Trophoblast cell (in vitro differentiated cells and primary cell): ENCODE data around the gene DLK2.

Source experiments
- DNase-seq, 2 donors: peaks; one replicate each; pipeline ENCODE4 v3.0.0-alpha.2; 2016
- H2AFZ ChIP-seq: 2 replicates; pipeline ENCODE4 v1.6.1; 2013; ENCODE audit warnings: low read length, moderate library complexity, mild to moderate bottlenecking; ENCODE audit not compliant: insufficient read depth, poor library complexity
- H2AK5ac ChIP-seq: 2 replicates; pipeline ENCODE4 v1.6.1; 2013; ENCODE audit warnings: mild to moderate bottlenecking, low read length
- H2BK120ac ChIP-seq: 2 replicates; pipeline ENCODE4 v1.6.1; 2013; ENCODE audit warnings: low read length, mild to moderate bottlenecking, moderate library complexity; ENCODE audit not compliant: insufficient read depth, poor library complexity
- H2BK12ac ChIP-seq: 2 replicates; pipeline ENCODE4 v1.6.1; 2013; ENCODE audit warnings: mild to moderate bottlenecking, low read length, moderate library complexity
- H2BK5ac ChIP-seq: 2 replicates; pipeline ENCODE4 v1.6.1; 2013; ENCODE audit warnings: low read length, low read depth, moderate library complexity, mild to moderate bottlenecking; ENCODE audit not compliant: poor library complexity
- H3K14ac ChIP-seq: 2 replicates; pipeline ENCODE4 v1.6.1; 2013; ENCODE audit warnings: mild to moderate bottlenecking, low read length
- H3K18ac ChIP-seq: 2 replicates; pipeline ENCODE4 v1.6.1; 2013; ENCODE audit warnings: mild to moderate bottlenecking, low read length
- H3K23ac ChIP-seq: 2 replicates; pipeline ENCODE4 v1.6.1; 2013; ENCODE audit warnings: low read length
- H3K27ac ChIP-seq: 2 replicates; pipeline ENCODE4 v1.5.1; 2013; ENCODE audit warnings: low read depth, mild to moderate bottlenecking, inconsistent platforms, low read length, moderate library complexity
- H3K27me3 ChIP-seq: 2 replicates; pipeline ENCODE4 v1.6.1; 2013; ENCODE audit warnings: inconsistent platforms, mild to moderate bottlenecking, low read length, moderate library complexity; ENCODE audit not compliant: insufficient read depth
- H3K36me3 ChIP-seq, 2 experiments: 1 replicate in 1 of 2; 2 replicates in 1 of 2; pipeline ENCODE4 v1.6.1; 2013; ENCODE audit warnings: low read length in 2 of 2, mild to moderate bottlenecking in 2 of 2, moderate library complexity in 1 of 2; ENCODE audit not compliant: insufficient read depth in 2 of 2, control insufficient read depth in 1 of 2
- H3K4ac ChIP-seq: 2 replicates; pipeline ENCODE4 v1.6.1; 2013; ENCODE audit warnings: low read depth, mild to moderate bottlenecking, low read length, moderate library complexity
- H3K4me1 ChIP-seq, 2 experiments: 1 replicate in 1 of 2; 2 replicates in 1 of 2; pipeline ENCODE4 v1.6.1; 2013; ENCODE audit warnings: low read length in 2 of 2, mild to moderate bottlenecking in 2 of 2, moderate library complexity in 1 of 2; ENCODE audit not compliant: insufficient read depth in 2 of 2, control insufficient read depth in 1 of 2
- H3K4me2 ChIP-seq: 2 replicates; pipeline ENCODE4 v1.6.1; 2013; ENCODE audit warnings: inconsistent platforms, mild to moderate bottlenecking, low read length, moderate library complexity
- H3K4me3 ChIP-seq: 2 replicates; pipeline ENCODE4 v1.5.1; 2013; ENCODE audit warnings: mild to moderate bottlenecking, low read depth, low read length, inconsistent platforms
- H3K79me1 ChIP-seq: one replicate; pipeline ENCODE4 v1.6.1; 2013; ENCODE audit warnings: low read length
- H3K79me2 ChIP-seq: 2 replicates; pipeline ENCODE4 v1.6.1; 2013; ENCODE audit warnings: low read length, mild to moderate bottlenecking; ENCODE audit not compliant: control insufficient read depth, insufficient read depth, poor library complexity
- H3K9ac ChIP-seq: 2 replicates; pipeline ENCODE4 v1.6.1; 2013; ENCODE audit warnings: mild to moderate bottlenecking, low read length
- H3K9me3 ChIP-seq: 2 replicates; pipeline ENCODE4 v1.6.1; 2013; ENCODE audit warnings: low read depth, mild to moderate bottlenecking, control low read depth, inconsistent platforms, low read length; ENCODE audit not compliant: insufficient read depth
- H4K12ac ChIP-seq: 2 replicates; pipeline ENCODE4 v1.6.1; 2013; ENCODE audit warnings: low read depth, mild to moderate bottlenecking, low read length, moderate library complexity
- H4K8ac ChIP-seq: 2 replicates; pipeline ENCODE4 v1.6.1; 2013; ENCODE audit warnings: low read depth, mild to moderate bottlenecking, low read length, moderate library complexity
- H4K91ac ChIP-seq: one replicate; pipeline ENCODE4 v1.6.1; 2013; ENCODE audit warnings: low read depth, mild to moderate bottlenecking, low read length, moderate library complexity
- WGBS: extraction: QIAGEN DNeasy Blood & Tissue Kit; methylation state at CpG from one replicate; pipeline ENCODE4 v1.1.7; 2013; ENCODE audit warnings: missing lambda C conversion rate; ENCODE audit not compliant: insufficient read length, insufficient coverage; ENCODE audit errors: extremely low coverage; 5-methylcytosine and 5-hydroxymethylcytosine counted together

Gene DLK2

DNA sequence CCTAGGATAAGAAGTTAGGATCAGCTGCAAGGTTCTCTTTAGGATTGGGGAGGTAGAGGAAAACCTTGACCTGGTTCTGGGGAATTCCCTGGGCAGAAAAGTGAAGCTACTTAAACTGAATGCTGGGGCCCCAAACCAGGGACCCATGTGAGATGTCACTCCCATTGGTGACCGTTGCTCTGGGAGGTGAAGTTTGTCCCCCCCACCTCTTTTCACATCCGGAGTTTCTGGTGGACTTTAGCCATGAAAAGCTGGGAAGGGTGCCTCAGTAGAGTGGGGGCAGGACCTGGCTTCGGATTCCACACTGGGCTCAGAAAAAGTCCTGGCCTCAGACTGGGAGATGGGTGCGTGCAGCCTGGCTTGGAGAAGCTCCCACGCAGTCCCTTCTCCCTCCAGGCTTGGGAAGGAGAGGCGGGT, 35.2 kb upstream of the DLK2 start:
- Histone ChIP-seq H4K12ac (no peak overlapping the region), H3K4me2 (no peak overlapping the region), H3K4me1 (peaks cover 33 to 40% of the 10 kb centered on the region in 2 experiments), H2BK120ac (no peak overlapping the region), H2AK5ac (no peak overlapping the region), H3K9ac (no peak overlapping the region), H3K18ac (no peak overlapping the region), H3K27me3 (no peaks in the 10 kb centered on the region), H2BK5ac (no peak overlapping the region), H2AFZ (no peak overlapping the region), H3K14ac (no peak overlapping the region), H3K79me1 (peaks cover 6% of the 10 kb centered on the region), H3K79me2 (peaks cover 2% of the 10 kb centered on the region), H3K36me3 (no peaks in the 10 kb centered on the region), H3K9me3 (no peaks in the 10 kb centered on the region), H4K8ac (no peak overlapping the region), H3K4ac (no peak overlapping the region), H4K91ac (no peak overlapping the region), H3K27ac (no peak overlapping the region), H3K23ac (no peak overlapping the region), H2BK12ac (no peak overlapping the region), H3K4me3 (no peak overlapping the region)
- DNase-seq = no peak
- no CpG with 5 or more reads among the region's 6 CpGs for WGBS

DNA sequence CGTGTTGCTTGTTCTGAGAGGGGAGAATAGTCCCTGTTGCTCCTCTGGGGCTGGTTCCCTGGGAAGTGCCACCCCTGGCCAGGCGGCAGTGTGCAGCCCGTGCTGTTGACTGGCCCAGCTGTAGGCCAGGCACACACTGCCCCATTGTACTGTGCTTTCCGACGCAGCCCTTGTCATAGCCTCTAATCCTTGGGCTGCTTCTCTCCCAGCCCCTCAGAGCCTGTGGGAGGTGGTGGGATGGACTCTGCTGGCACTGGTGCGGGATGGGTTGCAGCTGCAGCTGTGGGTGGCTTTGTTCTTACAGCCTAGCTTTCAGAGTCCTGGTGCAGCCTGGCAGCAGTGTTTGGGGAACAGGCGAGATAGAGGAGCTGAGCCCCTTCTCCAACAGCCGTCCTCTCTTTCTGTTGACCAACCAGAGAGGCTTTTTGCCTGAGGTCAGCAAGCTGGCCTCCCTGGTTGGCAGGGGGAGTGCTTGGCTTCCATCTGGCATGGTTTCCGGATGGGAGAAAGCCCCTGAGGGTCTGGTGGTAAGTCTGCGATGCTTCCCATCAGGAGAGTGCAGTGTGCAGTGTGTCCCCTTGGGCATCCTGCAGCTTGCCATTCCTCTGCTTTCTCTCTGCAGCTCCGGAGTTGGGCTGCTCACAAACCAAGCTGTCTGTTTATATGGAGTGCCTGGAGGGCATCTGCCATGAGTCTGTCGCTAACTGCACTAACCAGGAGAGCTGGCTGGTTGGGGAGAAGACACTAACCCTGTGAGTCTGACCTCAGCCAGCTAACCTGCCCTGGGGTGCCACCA, 34.1 kb upstream of the DLK2 start:
- Histone ChIP-seq H4K8ac (no peak overlapping the region), H3K9ac (no peak overlapping the region), H3K79me2 (no peaks in the 10 kb centered on the region), H2AFZ (no peak overlapping the region), H3K9me3 (no peaks in the 10 kb centered on the region), H2AK5ac (no peak overlapping the region), H3K14ac (no peak overlapping the region), H3K4ac (no peak overlapping the region), H3K79me1 (no peaks in the 10 kb centered on the region), H3K23ac (no peak overlapping the region), H3K27ac (peak overlapping the region; percentile 18), H2BK12ac (no peak overlapping the region), H2BK5ac (no peak overlapping the region), H2BK120ac (no peak overlapping the region), H3K36me3 (no peaks in the 10 kb centered on the region), H3K27me3 (no peaks in the 10 kb centered on the region), H3K4me1 (peaks cover 23 to 29% of the 10 kb centered on the region in 2 experiments), H4K12ac (no peak overlapping the region), H3K4me3 (no peak overlapping the region), H4K91ac (peak overlapping the region; percentile 5), H3K4me2 (peak overlapping the region; percentile 22), H3K18ac (no peak overlapping the region)
- WGBS = no CpG with 5 or more reads among the region's 12 CpGs
- DNase-seq = peak; percentile 58 to 66

DNA sequence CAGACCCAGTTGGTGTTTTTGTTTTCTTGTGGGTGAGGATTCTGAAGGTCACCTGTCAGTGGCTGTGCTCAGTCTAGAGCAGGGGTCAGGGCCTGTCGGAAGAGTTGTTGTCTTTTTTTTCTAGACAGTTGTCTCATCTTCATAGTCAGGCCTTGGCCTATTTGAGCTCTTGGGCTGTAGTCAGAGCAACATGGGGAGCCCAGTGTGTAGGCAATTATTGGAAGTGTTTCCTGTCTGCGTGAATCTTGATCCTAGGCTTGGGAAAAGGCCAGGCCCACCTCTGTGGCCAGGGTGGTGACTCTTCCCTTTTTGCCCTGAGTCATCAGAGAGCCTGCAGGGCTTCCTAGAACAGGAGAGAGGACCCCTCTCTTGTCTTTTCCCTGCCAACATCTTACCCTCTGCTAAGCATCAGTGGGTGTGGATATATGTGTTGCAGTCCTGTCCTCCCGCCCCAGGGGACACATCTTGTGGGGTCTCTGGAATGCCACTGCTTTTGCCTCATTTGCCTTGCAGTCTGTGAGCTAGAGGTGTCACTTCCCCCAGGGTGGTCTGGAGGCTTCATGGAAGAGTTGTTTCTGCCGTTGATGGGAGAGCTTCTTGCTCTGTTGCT, 33.4 kb upstream of the DLK2 start:
- no peaks in the 10 kb centered on the region for H3K9me3 ChIP-seq
- H3K27me3 ChIP-seq = no peaks in the 10 kb centered on the region
- H3K4me1 ChIP-seq = peaks cover 18 to 23% of the 10 kb centered on the region in 2 experiments
- no CpG with 5 or more reads among the region's 4 CpGs for WGBS
- peak overlapping the region; percentile 17 for H3K4ac ChIP-seq
- peak overlapping the region; percentile 18 for H3K27ac ChIP-seq
- H3K4me2 ChIP-seq = no peak overlapping the region
- DNase-seq = no peak
- H2BK120ac ChIP-seq = no peak overlapping the region
- no peaks in the 10 kb centered on the region for H3K79me2 ChIP-seq
- no peak overlapping the region for H3K14ac ChIP-seq
- H2AFZ ChIP-seq = no peak overlapping the region
- H2BK12ac ChIP-seq = no peak overlapping the region
- no peak overlapping the region for H3K4me3 ChIP-seq
- no peak overlapping the region for H2BK5ac ChIP-seq
- H3K23ac ChIP-seq = no peak overlapping the region
- H3K18ac ChIP-seq = no peak overlapping the region
- H3K79me1 ChIP-seq = no peaks in the 10 kb centered on the region
- no peak overlapping the region for H3K9ac ChIP-seq
- no peak overlapping the region for H4K12ac ChIP-seq
- no peaks in the 10 kb centered on the region for H3K36me3 ChIP-seq
- no peak overlapping the region for H2AK5ac ChIP-seq
- H4K8ac ChIP-seq = no peak overlapping the region
- H4K91ac ChIP-seq = peak overlapping the region; percentile 5

DNA sequence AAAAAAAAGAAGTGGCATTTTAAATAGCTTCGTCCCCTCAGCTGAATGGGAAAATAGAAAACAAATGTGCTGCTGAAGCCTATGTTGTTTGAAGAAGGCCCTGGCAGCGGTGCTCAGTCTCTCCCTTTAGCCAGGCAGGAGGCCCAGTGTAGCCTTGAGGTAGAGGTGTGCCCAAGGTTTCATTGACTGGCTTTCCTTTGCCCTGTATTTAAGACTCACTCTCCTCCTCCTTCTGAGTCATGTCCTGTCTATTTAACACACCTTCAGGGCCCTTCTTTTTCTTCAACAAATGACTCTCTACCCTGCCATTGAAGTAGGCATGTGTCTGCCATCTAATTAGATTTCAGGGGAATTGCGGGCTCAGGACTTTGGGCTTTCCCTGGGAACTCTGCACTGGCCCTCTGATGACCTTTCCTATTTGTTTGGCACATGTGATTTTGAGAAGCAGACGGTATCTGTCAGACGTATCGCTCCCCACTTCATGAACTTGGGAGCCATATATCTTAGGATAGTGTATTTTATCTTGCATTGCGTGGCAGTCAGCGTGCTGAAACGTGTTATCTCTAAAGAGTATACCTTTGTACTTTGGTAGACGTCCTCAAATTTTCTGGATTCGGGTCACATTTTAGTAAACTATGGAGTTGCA, 26.4 kb upstream of the DLK2 start:
- Histone ChIP-seq H3K4me2 (no peak overlapping the region), H2BK12ac (no peak overlapping the region), H3K14ac (no peak overlapping the region), H4K91ac (no peak overlapping the region), H3K4ac (no peak overlapping the region), H2BK5ac (no peak overlapping the region), H3K23ac (no peak overlapping the region), H2BK120ac (no peak overlapping the region), H3K18ac (no peak overlapping the region), H3K79me1 (no peaks in the 10 kb centered on the region), H3K4me1 (peaks cover 7 to 10% of the 10 kb centered on the region in 2 experiments), H2AFZ (no peak overlapping the region), H3K79me2 (peaks cover 1% of the 10 kb centered on the region), H3K4me3 (no peak overlapping the region), H3K9me3 (no peaks in the 10 kb centered on the region), H4K12ac (no peak overlapping the region), H3K27ac (no peak overlapping the region), H3K36me3 (no peaks in the 10 kb centered on the region), H3K9ac (no peak overlapping the region), H4K8ac (no peak overlapping the region), H2AK5ac (no peak overlapping the region), H3K27me3 (no peaks in the 10 kb centered on the region)
- no CpG with 5 or more reads among the region's 11 CpGs for WGBS
- peak; percentile 23 to 41 for DNase-seq
